ENCODE results near the gene ACR. TPM values are rescaled to one million over a fixed set of nuclear protein-coding genes. Genes with fewer than 3 reads are reported as not detected.

Gene ACR
- total and polyA plus RNA-seq, 2 of the 4 experiments (the other 2 are of a cell fraction), result not detected

- no TSS peak for BruUV-seq (replicated peaks)
- dilution Hi-C loops (cut with HindIII; ENCODE audit: low sequenced_read_pairs, unreplicated experiment), result no loop called here
- Histone ChIP-seq H3K14ac (replicated peaks; ENCODE audit: low read depth, low read length) (no peak overlapping the region), H3K4me2 (ENCODE audit: low read depth, low read length) (no peak overlapping the region), H3K4me1 (ENCODE audit: control insufficient read depth, insufficient read depth, low read length) (peaks cover 4% of the 10 kb centered on the region), H3K56ac (ENCODE audit: extremely low read depth, insufficient read depth, low read length) (no peak overlapping the region), H2BK120ac (ENCODE audit: low read depth, low read length) (no peak overlapping the region), H2AK5ac (ENCODE audit: low read depth, low read length) (no peak overlapping the region), H4K8ac (ENCODE audit: low read depth in 2 of 2, low read length in 2 of 2) (no peak overlapping the region), H3K18ac (ENCODE audit: low read depth, low read length) (no peak overlapping the region), H3K36me3 (ENCODE audit: control insufficient read depth, insufficient read depth, low read length) (no peaks in the 10 kb centered on the region), H4K91ac (ENCODE audit: insufficient read depth, low read depth, low read length) (no peak overlapping the region), H2BK20ac (ENCODE audit: low read depth, low read length) (no peak overlapping the region), H2AK9ac (replicated peaks; ENCODE audit: low read depth, low read length, poor library complexity) (no peak overlapping the region), H3K23ac (ENCODE audit: low read depth, low read length) (no peak overlapping the region), H4K20me1 (ENCODE audit: insufficient read depth, low read length) (peaks cover 15% of the 10 kb centered on the region), H4K5ac (ENCODE audit: low read depth, low read length) (no peak overlapping the region), H3K27me3 (ENCODE audit: control insufficient read depth, insufficient read depth, low read length) (peaks cover 12% of the 10 kb centered on the region), H3K4me3 (ENCODE audit: insufficient read depth, low read depth, low read length) (no peak overlapping the region), H2BK5ac (ENCODE audit: low read depth, low read length, poor library complexity, severe bottlenecking) (no peak overlapping the region), H3K9ac (ENCODE audit: low read depth, low read length) (no peak overlapping the region), H3K4ac (ENCODE audit: low read depth, low read length) (no peak overlapping the region), H3K9me3 (ENCODE audit: control insufficient read depth, insufficient read depth, low read length) (no peaks in the 10 kb centered on the region), H2AFZ (replicated peaks; ENCODE audit: low read length, poor library complexity) (no peak overlapping the region), H3K79me1 (ENCODE audit: low read depth in 1 of 2, low read length in 2 of 2) (peaks cover 7 to 15% of the 10 kb centered on the region in 2 experiments; a peak in 3 of 4 replicates), H3K9me1 (ENCODE audit: insufficient read depth, low read length) (peaks cover 4% of the 10 kb centered on the region; the same call in 1 of the 2 replicates), H3K27ac (ENCODE audit: insufficient read depth, low read length) (no peak overlapping the region), H2BK15ac (ENCODE audit: low read depth, low read length) (no peak overlapping the region)
- CTCF ChIA-PET, result no interaction called here
- POLR2A ChIA-PET (ENCODE audit: unreplicated experiment), result no interaction called here
- in situ Hi-C loops (cut with MboI; ENCODE audit: low sequenced_read_pairs), result no loop called here
- DNase-seq (no peak), ATAC-seq (ENCODE audit: low read depth) (no peak)
- intact Hi-C loops (cut with micrococcal nuclease), result no loop called here
- WGBS, 2 experiments (ENCODE audit: extremely low coverage in 2 of 2, insufficient read length in 1 of 2), result 100% methylated on average over 1 of the region's 15 CpGs; no CpG with 5 or more reads in 1 of the 2 experiments
- TF ChIP-seq CHD1 (IDR thresholded peaks at IDR 0.05; ENCODE audit: low read depth, low read length), result no peak
- TF ChIP-seq MXI1 (IDR thresholded peaks at IDR 0.05; ENCODE audit: borderline replicate concordance, low read depth, low read length), result no peak
- TF ChIP-seq, protein P1, sequence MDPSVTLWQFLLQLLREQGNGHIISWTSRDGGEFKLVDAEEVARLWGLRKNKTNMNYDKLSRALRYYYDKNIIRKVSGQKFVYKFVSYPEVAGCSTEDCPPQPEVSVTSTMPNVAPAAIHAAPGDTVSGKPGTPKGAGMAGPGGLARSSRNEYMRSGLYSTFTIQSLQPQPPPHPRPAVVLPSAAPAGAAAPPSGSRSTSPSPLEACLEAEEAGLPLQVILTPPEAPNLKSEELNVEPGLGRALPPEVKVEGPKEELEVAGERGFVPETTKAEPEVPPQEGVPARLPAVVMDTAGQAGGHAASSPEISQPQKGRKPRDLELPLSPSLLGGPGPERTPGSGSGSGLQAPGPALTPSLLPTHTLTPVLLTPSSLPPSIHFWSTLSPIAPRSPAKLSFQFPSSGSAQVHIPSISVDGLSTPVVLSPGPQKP (IDR thresholded peaks at IDR 0.05; ENCODE audit: borderline replicate concordance, low read depth, low read length), result no peak
Measured at GRCh38 chr22:50699001-50699755, 38.8 kb upstream of the ACR start.

All from IMR-90 (cell line).